Stimulated activated CD8-positive, alpha-beta memory T cell treated with anti-CD3 and anti-CD28 coated beads, Interleukin-2, amount 100 ng/mL, for 1 hour (primary cell): ENCODE results near the gene SUN3.
"Not testable (repeated sequence)": the region's sequence is repeated elsewhere in the genome, so short reads cannot be mapped to it uniquely, and the experiment has no call there.

Experiments used
- DNase-seq, 2 donors: peaks; one replicate each; pipeline ENCODE4 v3.0.0-alpha.2; 2020; ENCODE audit warnings: low read depth in 2 of 2

Gene SUN3

GRCh38 chr7:47945261-47946015 lies 83.5 kb downstream of the SUN3 start:
- DNase-seq: peak; percentile 34 to 56

- DNase-seq: no peak
Observed at GRCh38 chr7:47944536-47945260, 84.2 kb downstream of the SUN3 start.

- DNase-seq: no peak
Observed at GRCh38 chr7:47943676-47944474, 85.0 kb downstream of the SUN3 start.

- not testable (repeated sequence) for DNase-seq
Observed at GRCh38 chr7:47942651-47943050, 86.3 kb downstream of the SUN3 start.

- DNase-seq: no peak
Observed at GRCh38 chr7:47942132-47942531, 86.8 kb downstream of the SUN3 start.

- no peak for DNase-seq
Observed at GRCh38 chr7:47941136-47941844, 87.6 kb downstream of the SUN3 start.

- DNase-seq: no peak
Observed at GRCh38 chr7:47940088-47941013, 88.6 kb downstream of the SUN3 start.

- DNase-seq: no peak
Observed at GRCh38 chr7:47939425-47940036, 89.4 kb downstream of the SUN3 start.

GRCh38 chr7:47938574-47939165 lies 90.2 kb downstream of the SUN3 start:
- DNase-seq: no peak

- no peak for DNase-seq
Observed at GRCh38 chr7:47937711-47938573, 91.0 kb downstream of the SUN3 start.
